OCI-LY1 (cell line): ENCODE data around the gene SIGLEC1.

Source experiments
- H2AFZ ChIP-seq: fragments of 200-600 bp; sonication (generic), shearing (Covaris generic); 2 replicates; pipeline ENCODE4 v1.6.0; 2014; ENCODE audit warnings: antibody characterized with exemption, mild to moderate bottlenecking, low read length
- H3F3A ChIP-seq: fragments of 200-600 bp; sonication (generic), shearing (Covaris generic); 2 replicates; pipeline ENCODE4 v1.6.0; 2014; ENCODE audit warnings: mild to moderate bottlenecking, antibody characterized with exemption, low read length, moderate library complexity; ENCODE audit not compliant: insufficient read depth
- H3K27ac ChIP-seq: fragments of 200-600 bp; sonication (generic); 2 replicates; pipeline ENCODE4 v1.5.1; 2014; ENCODE audit warnings: low read length, mixed run types, mild to moderate bottlenecking, low read depth; ENCODE audit not compliant: poor library complexity, severe bottlenecking
- H3K27me3 ChIP-seq: fragments of 200-600 bp; sonication (generic); 2 replicates; pipeline ENCODE4 v1.6.0; 2014; ENCODE audit warnings: antibody characterized with exemption, mild to moderate bottlenecking, low read length, moderate library complexity; ENCODE audit not compliant: insufficient read depth
- H3K36me3 ChIP-seq: fragments of 200-600 bp; sonication (generic); 2 replicates; pipeline ENCODE4 v1.6.1; 2014; ENCODE audit warnings: mild to moderate bottlenecking, antibody characterized with exemption, low read length, moderate library complexity, mixed read lengths; ENCODE audit not compliant: insufficient read depth
- H3K4me1 ChIP-seq: fragments of 200-600 bp; sonication (generic); 2 replicates; pipeline ENCODE4 v1.5.1; 2014; ENCODE audit warnings: mild to moderate bottlenecking, low read length, moderate library complexity; ENCODE audit not compliant: insufficient read depth, severe bottlenecking
- H3K4me2 ChIP-seq: fragments of 200-600 bp; sonication (generic), shearing (Covaris generic); 2 replicates; pipeline ENCODE4 v1.6.1; 2014; ENCODE audit warnings: low read length
- H3K4me3 ChIP-seq: fragments of 200-600 bp; sonication (generic); 2 replicates; pipeline ENCODE4 v1.5.1; 2014; ENCODE audit warnings: low read length, low read depth, mild to moderate bottlenecking, mixed read lengths; ENCODE audit not compliant: poor library complexity, severe bottlenecking
- H3K79me2 ChIP-seq: fragments of 200-600 bp; shearing (Covaris generic); 2 replicates; pipeline ENCODE4 v1.6.1; 2016; ENCODE audit warnings: mixed run types, low read length, mixed read lengths; ENCODE audit not compliant: insufficient read depth
- H3K9ac ChIP-seq: fragments of 200-600 bp; sonication (generic), shearing (Covaris generic); 2 replicates; pipeline ENCODE4 v1.6.1; 2014; ENCODE audit warnings: mild to moderate bottlenecking, low read length, mixed read lengths
- H3K9me2 ChIP-seq: fragments of 200-600 bp; sonication (generic), shearing (Covaris generic); 2 replicates; pipeline ENCODE4 v1.6.1; 2014; ENCODE audit warnings: low read depth, mild to moderate bottlenecking, low read length, mixed read lengths
- H3K9me3 ChIP-seq: fragments of 200-600 bp; shearing (Covaris generic); 2 replicates; pipeline ENCODE4 v1.6.1; 2014; ENCODE audit warnings: low read length, mixed read lengths
- H4K20me1 ChIP-seq: fragments of 200-600 bp; sonication (generic), shearing (Covaris generic); 2 replicates; pipeline ENCODE4 v1.6.0; 2016; ENCODE audit warnings: mild to moderate bottlenecking, low read length; ENCODE audit not compliant: insufficient read depth
- CTCF ChIP-seq: fragments of 200-600 bp; sonication (generic), shearing (Covaris generic); IDR thresholded peaks from 2 replicates; pipeline ENCODE4 v1.5.1; 2017; ENCODE audit warnings: mild to moderate bottlenecking, antibody characterized with exemption, low read length, moderate library complexity, mixed read lengths
- EZH2 ChIP-seq: fragments of 200-600 bp; sonication (generic), shearing (Covaris generic); IDR thresholded peaks from 2 replicates; pipeline ENCODE4 v1.8.0; 2017; ENCODE audit warnings: borderline replicate concordance, mixed run types, mild to moderate bottlenecking, antibody characterized with exemption, low read length, moderate library complexity, mixed read lengths

The SIGLEC1 gene

DNA sequence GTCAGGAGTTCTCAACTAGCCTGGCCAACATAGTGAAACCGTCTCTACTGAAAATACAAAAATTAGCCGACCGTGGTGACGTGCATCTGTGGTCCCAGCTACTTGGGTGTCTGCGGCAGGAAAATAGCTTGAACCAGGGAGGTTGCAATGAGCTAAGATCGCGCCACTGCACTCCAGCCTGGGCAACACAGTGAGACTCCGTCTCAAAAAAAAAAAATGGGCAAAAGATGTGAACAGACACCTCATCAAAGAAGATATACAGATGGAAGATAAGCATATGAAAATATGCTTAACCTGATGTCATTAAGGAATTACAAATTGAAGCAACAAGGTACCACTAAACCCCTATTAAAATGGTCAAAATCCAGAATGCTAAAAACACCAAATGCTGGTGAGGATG lies 10.9 kb upstream of the SIGLEC1 start:
- TF ChIP-seq CTCF (no peak), EZH2 (no peak)
- Histone ChIP-seq H3K4me2 (no peak overlapping the region), H4K20me1 (no peaks in the 10 kb centered on the region)

GRCh38 chr20:3721912-3722311 lies 9.5 kb upstream of the SIGLEC1 start:
- Histone ChIP-seq H3K79me2 (no peaks in the 10 kb centered on the region), H3K9me2 (no peaks in the 10 kb centered on the region), H3K36me3 (no peaks in the 10 kb centered on the region), H3K4me1 (no peaks in the 10 kb centered on the region), H3F3A (no peaks in the 10 kb centered on the region), H3K27ac (no peak overlapping the region), H3K9ac (no peak overlapping the region), H3K4me2 (no peak overlapping the region), H3K4me3 (no peak overlapping the region), H4K20me1 (no peaks in the 10 kb centered on the region), H2AFZ (no peak overlapping the region), H3K9me3 (no peaks in the 10 kb centered on the region), H3K27me3 (no peaks in the 10 kb centered on the region)
- TF ChIP-seq EZH2 (no peak), CTCF (no peak)

More for the DNA sequence above, 10.9 kb upstream of the SIGLEC1 start:
- no peak overlapping the region for H3K9ac ChIP-seq
- H3K4me1 ChIP-seq, result no peaks in the 10 kb centered on the region
- H2AFZ ChIP-seq, result no peak overlapping the region
- no peak overlapping the region for H3K4me3 ChIP-seq
- no peaks in the 10 kb centered on the region for H3K9me2 ChIP-seq
- no peak overlapping the region for H3K27ac ChIP-seq
- no peaks in the 10 kb centered on the region for H3K79me2 ChIP-seq
- no peaks in the 10 kb centered on the region for H3K27me3 ChIP-seq
- no peaks in the 10 kb centered on the region for H3K36me3 ChIP-seq
- no peaks in the 10 kb centered on the region for H3K9me3 ChIP-seq
- no peaks in the 10 kb centered on the region for H3F3A ChIP-seq

DNA sequence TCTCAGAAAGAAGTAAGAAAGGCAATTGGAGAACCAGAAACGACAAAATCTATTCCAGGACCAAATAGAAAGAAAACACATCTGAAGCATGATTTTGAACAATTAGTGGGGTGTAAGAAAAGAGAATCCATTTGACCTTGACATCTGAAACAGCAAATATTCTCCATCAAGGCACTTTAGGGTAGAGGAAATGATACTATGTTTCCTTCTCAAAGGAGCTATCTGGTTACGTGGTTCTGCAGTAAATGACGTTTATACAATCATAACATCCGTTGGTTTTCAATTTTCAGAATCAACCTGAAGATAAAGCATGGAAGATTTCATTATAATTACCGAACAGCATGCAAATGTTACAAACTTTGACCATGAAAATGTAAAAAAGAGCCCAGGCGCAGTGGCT lies 8.2 kb upstream of the SIGLEC1 start:
- no peak overlapping the region for H3K4me3 ChIP-seq
- no peaks in the 10 kb centered on the region for H3F3A ChIP-seq
- H3K79me2 ChIP-seq, result no peaks in the 10 kb centered on the region
- no peaks in the 10 kb centered on the region for H3K36me3 ChIP-seq
- no peaks in the 10 kb centered on the region for H3K4me1 ChIP-seq
- no peak for TF ChIP-seq CTCF
- TF ChIP-seq EZH2, result no peak
- no peak overlapping the region for H2AFZ ChIP-seq
- H3K27me3 ChIP-seq, result no peaks in the 10 kb centered on the region
- no peak overlapping the region for H3K4me2 ChIP-seq
- no peak overlapping the region for H3K9ac ChIP-seq
- H3K9me2 ChIP-seq, result no peaks in the 10 kb centered on the region
- H3K9me3 ChIP-seq, result no peaks in the 10 kb centered on the region
- H3K27ac ChIP-seq, result no peak overlapping the region
- H4K20me1 ChIP-seq, result no peaks in the 10 kb centered on the region
